Fibroblast of peridontal ligament (primary cell): ENCODE data around the gene ARHGAP26.
A peak's percentile ranks its signal among the peaks of the same experiment; 100 is the strongest.

Experiments used
- DNase-seq: peaks from one replicate; pipeline ENCODE4 v3.0.0-alpha.2; 2010; ENCODE audit errors: extremely low read depth

ARHGAP26 gene

GRCh38 chr5:143161885-143162540, 391.8 kb downstream of the ARHGAP26 start:
- DNase-seq, result peak; percentile 95

- DNase-seq, result no peak
Measured at GRCh38 chr5:143162810-143163209, 392.6 kb downstream of the ARHGAP26 start.

GRCh38 chr5:143164557-143164956, 394.4 kb downstream of the ARHGAP26 start:
- DNase-seq, result peak; percentile 61

DNA sequence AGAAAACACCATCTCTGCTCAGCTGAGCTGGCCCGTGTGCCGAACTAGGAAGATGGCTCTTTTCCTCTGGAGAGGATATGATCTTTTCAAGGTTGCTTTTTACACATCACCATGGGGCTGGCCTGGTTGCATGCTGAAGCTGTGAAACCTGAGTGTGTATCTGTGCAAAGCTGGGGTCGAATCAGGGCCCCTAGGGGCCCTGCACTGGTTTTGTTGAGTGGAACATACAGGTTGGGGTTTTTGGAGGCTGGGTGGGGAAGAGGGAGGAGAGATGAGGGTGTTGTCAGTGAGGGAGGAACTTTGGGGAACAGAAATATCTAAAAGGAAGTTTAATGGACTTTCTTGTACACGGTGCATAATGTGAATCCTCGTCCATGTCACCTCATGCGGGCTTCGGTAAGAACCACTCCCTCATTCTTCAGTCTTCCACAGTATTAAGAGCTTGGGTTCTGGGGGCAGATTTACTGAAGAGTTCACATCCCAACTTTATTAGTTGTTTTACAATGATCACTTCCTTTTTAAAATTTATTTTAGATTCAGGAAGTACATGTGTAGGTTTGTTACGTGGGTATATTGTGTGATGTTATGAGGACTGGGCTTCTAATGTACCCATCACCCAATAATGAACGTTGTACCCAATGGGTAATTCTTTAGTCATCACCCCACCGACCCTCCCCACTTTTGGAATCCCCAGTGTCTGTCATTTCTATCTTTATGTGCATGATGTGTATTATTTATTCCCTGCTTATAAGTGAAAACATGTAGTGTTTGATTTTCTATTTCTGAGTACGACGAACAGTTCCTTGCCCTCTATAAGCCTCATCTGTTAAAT, 395.1 kb downstream of the ARHGAP26 start:
- no peak for DNase-seq

DNA sequence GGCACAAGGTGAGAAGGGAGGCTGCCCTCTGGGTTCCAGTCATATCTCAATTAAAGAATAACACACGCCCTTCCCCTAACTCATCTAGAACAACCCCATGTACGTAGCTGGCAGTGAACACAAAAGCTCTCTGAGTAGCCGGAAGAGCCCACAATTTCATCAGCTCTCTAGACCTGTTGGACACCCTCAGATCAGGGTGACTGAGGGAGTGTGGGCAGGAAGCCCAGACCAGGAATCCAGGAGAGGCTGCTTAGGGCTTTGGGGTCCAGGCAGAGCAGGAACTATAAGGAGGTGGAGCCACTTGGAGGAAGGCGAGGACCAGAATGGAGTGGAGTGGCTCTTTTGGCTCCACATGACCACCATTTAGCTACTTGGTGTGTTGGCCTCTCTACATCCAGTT, 395.9 kb downstream of the ARHGAP26 start:
- DNase-seq, result no peak

- DNase-seq, result no peak
Measured at GRCh38 chr5:143166661-143167420, 396.7 kb downstream of the ARHGAP26 start.

DNA sequence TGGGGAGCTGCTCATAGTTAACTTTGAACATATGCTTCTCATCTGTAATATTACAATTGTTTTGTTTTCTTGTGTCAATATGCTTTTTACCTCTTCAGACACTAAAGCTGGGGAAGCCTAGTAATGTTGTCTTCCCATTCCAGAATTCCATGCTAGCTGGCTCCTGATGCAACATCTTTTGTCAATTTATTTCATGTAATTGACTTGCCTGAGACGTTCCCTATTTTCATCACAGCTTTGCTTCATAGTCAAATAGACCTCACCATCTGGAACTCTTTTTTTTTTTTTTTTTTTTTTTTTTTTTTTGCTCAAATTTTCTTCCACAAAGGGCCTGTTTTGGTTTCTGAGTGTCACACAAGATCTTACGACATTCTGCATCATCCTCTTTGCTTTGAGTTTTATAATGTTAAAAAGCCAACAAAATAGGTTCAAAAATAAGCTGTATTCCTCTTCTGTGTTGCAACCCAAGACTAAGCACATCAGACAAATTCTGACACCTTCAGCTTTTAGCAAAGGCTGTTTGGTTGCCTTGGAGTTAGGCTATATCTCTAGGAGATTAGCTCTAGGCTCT, 398.1 kb downstream of the ARHGAP26 start:
- DNase-seq, result peak; percentile 91

DNA sequence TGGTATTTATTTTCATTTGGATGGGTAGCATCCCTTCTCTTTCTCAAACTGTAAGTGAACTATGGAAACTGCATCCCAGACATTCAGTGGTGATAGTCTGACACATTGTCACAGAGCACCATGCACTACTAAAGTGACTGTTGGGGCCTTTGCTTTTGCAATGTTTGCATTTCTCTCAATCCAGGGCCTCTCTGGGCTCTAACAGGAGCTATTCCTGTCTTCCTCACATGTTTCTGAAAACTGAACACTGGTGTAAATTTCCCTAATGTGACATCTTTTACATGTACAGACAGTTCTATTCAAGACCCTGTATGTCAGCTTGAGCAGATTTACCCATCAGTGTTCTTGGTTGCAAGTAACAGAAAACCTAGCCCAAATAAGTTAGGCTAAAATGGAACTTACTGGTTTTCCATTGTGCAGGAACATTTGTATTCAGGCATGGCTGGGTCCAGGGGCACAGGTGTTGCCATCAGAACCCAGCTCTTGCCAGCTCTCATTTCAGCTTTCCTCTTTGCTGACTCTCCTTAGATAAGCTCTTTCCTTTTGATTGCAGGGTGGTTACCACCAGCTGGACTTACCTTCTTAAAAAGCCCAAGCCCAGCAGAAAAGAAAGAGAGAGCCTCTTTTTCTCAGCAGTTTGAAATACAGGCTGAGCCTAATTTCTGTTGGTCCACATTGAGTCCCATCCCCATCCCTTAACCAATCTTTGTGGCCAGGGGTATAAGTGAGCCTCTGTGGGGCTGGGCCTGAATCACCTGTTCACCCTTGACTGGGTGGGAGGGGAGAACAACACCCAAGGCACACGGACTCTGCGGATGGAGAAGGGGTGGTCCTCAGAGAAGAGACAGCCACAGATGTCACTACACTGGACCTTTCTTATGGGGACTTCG, 399.0 kb downstream of the ARHGAP26 start:
- DNase-seq, result no peak

GRCh38 chr5:143170104-143170503, 399.9 kb downstream of the ARHGAP26 start:
- DNase-seq, result no peak

DNA sequence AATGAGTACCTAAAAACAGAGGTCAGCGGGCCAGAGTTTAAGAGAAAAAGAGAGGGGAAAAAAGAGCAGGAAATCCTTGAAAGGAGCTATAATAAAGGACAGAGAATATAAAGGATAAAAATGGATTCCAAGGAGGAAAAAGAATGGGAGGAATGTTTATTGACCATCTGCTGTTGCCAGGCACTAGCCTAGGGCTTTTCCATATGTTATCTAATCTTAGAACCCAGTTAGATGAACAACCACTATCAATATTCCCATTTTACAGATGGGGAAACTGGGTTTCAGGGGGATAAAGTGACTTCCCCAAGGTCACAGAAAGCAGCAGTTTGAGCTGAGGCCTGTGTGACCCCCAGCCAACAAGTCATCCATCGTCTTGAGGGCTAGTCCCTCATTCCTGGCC, 400.8 kb downstream of the ARHGAP26 start:
- no peak for DNase-seq

- DNase-seq, result no peak
Measured at GRCh38 chr5:143172739-143173138, 402.6 kb downstream of the ARHGAP26 start.

- DNase-seq, result no peak
Measured at GRCh38 chr5:143173139-143173889, 403.1 kb downstream of the ARHGAP26 start.

- peak; percentile 46 for DNase-seq
Measured at GRCh38 chr5:143174714-143175398, 404.7 kb downstream of the ARHGAP26 start.

DNA sequence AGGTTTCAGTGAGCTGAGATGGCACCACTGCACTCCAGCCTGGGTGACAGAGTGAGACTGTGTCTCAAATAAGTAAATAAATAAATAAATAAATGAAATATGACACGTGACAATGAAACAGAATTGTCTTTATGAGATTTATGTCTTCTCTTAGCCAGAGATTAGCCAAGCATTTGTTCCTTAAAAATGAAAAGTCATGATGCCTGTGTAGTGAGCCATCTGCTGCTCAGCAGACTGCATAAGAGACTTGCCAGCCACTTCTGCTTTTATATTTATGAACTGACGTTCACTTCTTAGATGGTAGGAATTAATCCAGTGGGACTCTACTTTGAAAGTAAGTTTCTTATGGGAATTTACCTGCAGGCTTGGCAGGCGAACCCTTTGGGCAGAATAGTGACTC, 405.9 kb downstream of the ARHGAP26 start:
- no peak for DNase-seq

GRCh38 chr5:143177263-143177983, 407.2 kb downstream of the ARHGAP26 start:
- peak; percentile 99 for DNase-seq

GRCh38 chr5:143179126-143179740, 409.1 kb downstream of the ARHGAP26 start:
- no peak for DNase-seq

DNA sequence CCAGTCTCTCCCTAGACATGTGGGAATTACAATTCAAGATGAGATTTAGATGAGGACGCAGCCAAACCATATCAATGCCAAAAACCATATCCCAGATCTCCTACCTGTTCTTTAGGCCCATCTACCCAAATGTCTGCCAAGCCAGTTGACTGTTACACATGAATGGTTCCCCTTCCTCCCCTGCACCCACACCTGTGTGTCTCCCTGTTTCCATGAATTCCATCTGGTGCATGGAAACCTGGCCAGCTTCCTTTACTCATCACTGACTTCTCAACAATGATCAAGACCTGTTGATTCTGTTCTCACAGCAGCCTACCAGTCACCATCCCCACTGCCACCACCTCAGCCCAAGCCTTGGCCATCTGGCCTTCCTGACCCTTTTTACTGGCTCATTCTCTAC, 410.6 kb downstream of the ARHGAP26 start:
- DNase-seq, result no peak

- DNase-seq, result no peak
Measured at GRCh38 chr5:143181173-143181572, 411.0 kb downstream of the ARHGAP26 start.

DNA sequence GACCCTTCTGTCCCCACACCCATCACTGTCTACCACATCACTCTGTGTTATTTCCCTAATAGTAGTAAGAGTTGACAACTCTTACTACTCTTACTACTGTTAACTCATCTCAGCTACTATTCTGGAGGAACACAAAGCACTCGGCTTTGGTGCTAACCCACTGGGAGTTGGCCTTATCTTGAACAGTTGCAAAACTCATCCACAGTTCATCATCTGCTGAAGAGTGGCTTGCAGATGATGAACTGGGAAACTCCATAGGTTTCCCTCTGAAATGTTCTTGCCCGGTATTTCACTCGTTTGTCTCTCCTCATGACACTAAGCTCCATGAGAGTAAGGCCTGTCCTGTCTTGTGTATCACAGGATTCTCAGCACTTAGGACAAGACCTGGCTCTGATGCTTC, 411.9 kb downstream of the ARHGAP26 start:
- no peak for DNase-seq
